Stimulated activated CD8-positive, alpha-beta memory T cell treated with anti-CD3 and anti-CD28 coated beads, Interleukin-15, amount 100 ng/mL, for 4 hours (primary cell): ENCODE measurements around the gene ARMC10.
"Not testable (repeated sequence)": the region's sequence is repeated elsewhere in the genome, so short reads cannot be mapped to it uniquely, and the experiment has no call there.

Source experiments
- DNase-seq, 2 donors: peaks; one replicate each; pipeline ENCODE4 v3.0.0-alpha.2; 2020; ENCODE audit warnings: low read depth in 2 of 2

The ARMC10 gene

GRCh38 chr7:103078226-103078625, 3.3 kb downstream of the ARMC10 start:
- DNase-seq = not testable (repeated sequence)

- DNase-seq = no peak
These were observed 4.9 kb downstream of the ARMC10 start for GRCh38 chr7:103079836-103080235.

- DNase-seq = no peak
These were observed 6.0 kb downstream of the ARMC10 start for GRCh38 chr7:103080923-103081322.

- no peak for DNase-seq
These were observed 7.6 kb downstream of the ARMC10 start for GRCh38 chr7:103082497-103082896.

GRCh38 chr7:103083210-103083609, 8.3 kb downstream of the ARMC10 start:
- DNase-seq = no peak

- DNase-seq = not testable (repeated sequence)
These were observed 17.4 kb downstream of the ARMC10 start for GRCh38 chr7:103092321-103092720.

- DNase-seq = no peak
These were observed 18.5 kb downstream of the ARMC10 start for GRCh38 chr7:103093429-103093828.

GRCh38 chr7:103094102-103094501, 19.2 kb downstream of the ARMC10 start:
- DNase-seq = no peak

GRCh38 chr7:103095558-103095957, 20.6 kb downstream of the ARMC10 start:
- not testable (repeated sequence) for DNase-seq

GRCh38 chr7:103097041-103097440, 22.1 kb downstream of the ARMC10 start:
- DNase-seq = no peak

- no peak for DNase-seq
These were observed 25.4 kb downstream of the ARMC10 start for GRCh38 chr7:103100348-103100747.

- no peak for DNase-seq
These were observed 26.6 kb downstream of the ARMC10 start for GRCh38 chr7:103101543-103101942.

- DNase-seq = no peak
These were observed 31.2 kb downstream of the ARMC10 start for GRCh38 chr7:103106005-103106702.

- not testable (repeated sequence) for DNase-seq
These were observed 31.7 kb downstream of the ARMC10 start for GRCh38 chr7:103106703-103107070.

- DNase-seq = no peak
These were observed 38.2 kb downstream of the ARMC10 start for GRCh38 chr7:103113164-103113563.

GRCh38 chr7:103114576-103115008, 39.7 kb downstream of the ARMC10 start:
- DNase-seq = no peak

GRCh38 chr7:103115771-103116170, 40.8 kb downstream of the ARMC10 start:
- no peak for DNase-seq

GRCh38 chr7:103116511-103116910, 41.6 kb downstream of the ARMC10 start:
- no peak for DNase-seq

- no peak for DNase-seq
These were observed 42.1 kb downstream of the ARMC10 start for GRCh38 chr7:103116991-103117390.

- no peak for DNase-seq
These were observed 42.5 kb downstream of the ARMC10 start for GRCh38 chr7:103117465-103117864.

- no peak for DNase-seq
These were observed 44.9 kb downstream of the ARMC10 start for GRCh38 chr7:103119791-103120291.

- DNase-seq = no peak
These were observed 45.4 kb downstream of the ARMC10 start for GRCh38 chr7:103120362-103120761.

GRCh38 chr7:103121641-103122040, 46.7 kb downstream of the ARMC10 start:
- no peak for DNase-seq

- DNase-seq = no peak
These were observed 48.6 kb downstream of the ARMC10 start for GRCh38 chr7:103123529-103123928.
